OCI-LY7 (cell line): ENCODE data around the gene CYP4A11. TPM values are rescaled to one million over a fixed set of nuclear protein-coding genes. Genes with fewer than 3 reads are reported as not detected.
"Not testable (repeated sequence)": the region's sequence is repeated elsewhere in the genome, so short reads cannot be mapped to it uniquely, and the experiment has no call there.

Source experiments
- BruUV-seq: library from RNA; stranded (reverse); fragments of 400-500 nt; replicated peaks from 2 replicates; lab custom pipeline; 2021; lab: Mats Ljungman, UMichigan
- CTCF ChIA-PET: fragments of 300-600 bp; sonication (Branson Sonifier 250); formaldehyde crosslinking; loops from one replicate; lab custom pipeline; 2022; ENCODE audit warnings: antibody characterized with exemption; ENCODE audit not compliant: unreplicated experiment; lab: Charles Lee
- POLR2A ChIA-PET: fragments of 300-600 bp; sonication (Branson Sonifier 250); formaldehyde crosslinking; loops from one replicate; lab custom pipeline; 2022; ENCODE audit warnings: antibody characterized with exemption; lab: Charles Lee
- DNase-seq: peaks from one replicate; pipeline ENCODE4 v3.0.0-alpha.2; 2015; ENCODE audit warnings: low spot score
- H2AFZ ChIP-seq: fragments of 200-600 bp; sonication (generic), shearing (Covaris generic); 2 replicates; pipeline ENCODE4 v1.6.1; 2014; ENCODE audit warnings: mild to moderate bottlenecking, antibody characterized with exemption, low read length, moderate library complexity
- H3K27ac ChIP-seq: fragments of 200-600 bp; sonication (generic); 2 replicates; pipeline ENCODE4 v1.5.1; 2014; ENCODE audit warnings: mixed run types, low read depth, mild to moderate bottlenecking, moderate library complexity, low read length, inconsistent platforms; ENCODE audit not compliant: poor library complexity, severe bottlenecking
- H3K36me3 ChIP-seq: fragments of 200-600 bp; sonication (generic); 2 replicates; pipeline ENCODE4 v1.6.1; 2014; ENCODE audit warnings: mild to moderate bottlenecking, antibody characterized with exemption, low read length, moderate library complexity, mixed read lengths; ENCODE audit not compliant: insufficient read depth
- H3K4me1 ChIP-seq: fragments of 200-600 bp; sonication (generic); 2 replicates; pipeline ENCODE4 v1.5.1; 2014; ENCODE audit warnings: mild to moderate bottlenecking, low read length; ENCODE audit not compliant: insufficient read depth, poor library complexity, severe bottlenecking
- H3K4me2 ChIP-seq: fragments of 200-600 bp; sonication (generic); 2 replicates; pipeline ENCODE4 v1.6.1; 2014; ENCODE audit warnings: mild to moderate bottlenecking, low read length
- H3K4me3 ChIP-seq: fragments of 200-600 bp; sonication (generic); 2 replicates; pipeline ENCODE4 v1.5.1; 2014; ENCODE audit warnings: mild to moderate bottlenecking, low read depth, low read length; ENCODE audit not compliant: poor library complexity, severe bottlenecking
- H3K79me2 ChIP-seq: fragments of 200-600 bp; sonication (generic); 2 replicates; pipeline ENCODE4 v1.6.1; 2016; ENCODE audit warnings: low read depth, mild to moderate bottlenecking, low read length, moderate library complexity, mixed read lengths; ENCODE audit not compliant: insufficient read depth
- H3K9me2 ChIP-seq: fragments of 200-600 bp; sonication (generic); 2 replicates; pipeline ENCODE4 v1.6.1; 2016; ENCODE audit warnings: mild to moderate bottlenecking, low read length, mixed read lengths; ENCODE audit not compliant: insufficient read depth
- H3K9me3 ChIP-seq: fragments of 200-600 bp; sonication (generic); 2 replicates; pipeline ENCODE4 v1.6.1; 2014; ENCODE audit warnings: mild to moderate bottlenecking, mixed run types, low read length, mixed read lengths
- H4K20me1 ChIP-seq: fragments of 200-600 bp; sonication (generic); 2 replicates; pipeline ENCODE4 v1.6.1; 2014; ENCODE audit warnings: mild to moderate bottlenecking, antibody characterized with exemption, low read length, moderate library complexity, mixed read lengths; ENCODE audit not compliant: insufficient read depth
- CTCF ChIP-seq: fragments of 200-600 bp; sonication (generic); conservative IDR thresholded peaks from 2 replicates; pipeline ENCODE4 v1.5.1; 2014; ENCODE audit warnings: mild to moderate bottlenecking, antibody characterized with exemption, low read length, moderate library complexity, mixed read lengths
- EZH2phosphoT487 ChIP-seq: fragments of 200-600 bp; sonication (generic); IDR thresholded peaks from 2 replicates; pipeline ENCODE4 v1.6.1; 2018; ENCODE audit warnings: low read depth, borderline replicate concordance, mild to moderate bottlenecking, mixed run types, antibody characterized with exemption, low read length, moderate library complexity, mixed read lengths
- intact Hi-C: fragments of 100-400 bp; cut with micrococcal nuclease; formaldehyde crosslinking; loops from one replicate; pipeline ENCODE4 v1.10.0; 2022; ENCODE audit not compliant: unreplicated experiment
- total RNA-seq, 2 experiments: library from RNA; depleted of rRNA in 1 of 2; stranded (reverse); fragments of >200 nt in 1 of 2; shearing (Covaris generic) in 1 of 2; gene quantifications; 2 replicates each; pipeline ENCODE4 v1.2.3, GENCODE V29; 2014 to 2022

Gene CYP4A11
- total RNA-seq, 2 experiments from 2014 or later, result not detected

- Histone ChIP-seq H3K36me3 (no peaks in the 10 kb centered on the region), H3K9me3 (no peaks in the 10 kb centered on the region), H3K27ac (no peak overlapping the region), H4K20me1 (no peaks in the 10 kb centered on the region), H2AFZ (no peak overlapping the region), H3K79me2 (no peaks in the 10 kb centered on the region), H3K9me2 (no peaks in the 10 kb centered on the region), H3K4me1 (no peaks in the 10 kb centered on the region), H3K4me2 (no peak overlapping the region), H3K4me3 (no peak overlapping the region)
- no peak for TF ChIP-seq CTCF
- TF ChIP-seq EZH2phosphoT487, result no peak
- no peak for DNase-seq
- BruUV-seq, result no TSS peak
- ChIA-PET CTCF (no interaction called here), POLR2A (no interaction called here)
- intact Hi-C loops, result no loop called here
Observed at GRCh38 chr1:46910790-46911189, 30.5 kb downstream of the CYP4A11 start.

GRCh38 chr1:46903481-46903880 is 37.8 kb downstream of the CYP4A11 start:
- no peak overlapping the region for H2AFZ ChIP-seq
- no peaks in the 10 kb centered on the region for H3K79me2 ChIP-seq
- ChIA-PET POLR2A (no interaction called here), CTCF (no interaction called here)
- TF ChIP-seq CTCF (no peak), EZH2phosphoT487 (no peak)
- intact Hi-C loops, result no loop called here
- H3K4me1 ChIP-seq, result no peaks in the 10 kb centered on the region
- no peaks in the 10 kb centered on the region for H3K9me2 ChIP-seq
- H3K27ac ChIP-seq, result no peak overlapping the region
- no peak overlapping the region for H3K4me2 ChIP-seq
- H3K4me3 ChIP-seq, result no peak overlapping the region
- BruUV-seq, result no TSS peak
- no peaks in the 10 kb centered on the region for H3K9me3 ChIP-seq
- no peaks in the 10 kb centered on the region for H4K20me1 ChIP-seq
- DNase-seq, result no peak
- no peaks in the 10 kb centered on the region for H3K36me3 ChIP-seq

- H3K79me2 ChIP-seq, result no peaks in the 10 kb centered on the region
- no peaks in the 10 kb centered on the region for H3K9me2 ChIP-seq
- no TSS peak for BruUV-seq
- intact Hi-C loops, result no loop called here
- no peaks in the 10 kb centered on the region for H3K9me3 ChIP-seq
- H4K20me1 ChIP-seq, result no peaks in the 10 kb centered on the region
- H3K36me3 ChIP-seq, result no peaks in the 10 kb centered on the region
- POLR2A ChIA-PET, result no interaction called here
- no peak for DNase-seq
- H3K4me1 ChIP-seq, result no peaks in the 10 kb centered on the region
- TF ChIP-seq EZH2phosphoT487 (no peak), CTCF (no peak)
- CTCF ChIA-PET, result no interaction called here
- H2AFZ ChIP-seq, result no peak overlapping the region
- H3K4me3 ChIP-seq, result no peak overlapping the region
- no peak overlapping the region for H3K27ac ChIP-seq
- H3K4me2 ChIP-seq, result no peak overlapping the region
Observed at GRCh38 chr1:46900401-46900800, 40.9 kb downstream of the CYP4A11 start.

GRCh38 chr1:46881656-46882055 is 59.6 kb downstream of the CYP4A11 start:
- H3K36me3 ChIP-seq, H4K20me1 ChIP-seq, POLR2A ChIA-PET, H3K4me3 ChIP-seq, H2AFZ ChIP-seq, BruUV-seq, intact Hi-C loops, CTCF ChIA-PET, H3K4me1 ChIP-seq, H3K4me2 ChIP-seq, H3K9me3 ChIP-seq, H3K79me2 ChIP-seq, H3K9me2 ChIP-seq, DNase-seq, H3K27ac ChIP-seq: not testable (repeated sequence)
